HCT116 (cell line): ENCODE data around the gene CDC6.

Source experiments
- CEBPB ChIP-seq: IDR thresholded peaks from 2 replicates; pipeline ENCODE4 v1.6.1; 2012; ENCODE audit warnings: low read depth
- CTCF ChIP-seq, 3 experiments: fragments of 200-600 bp in 1 of 3; sonication (generic) in 1 of 3; IDR thresholded peaks in 2 of 3; conservative IDR thresholded peaks in 1 of 3; 2 replicates each; pipeline ENCODE4 v1.5.1; 2012 to 2017; ENCODE audit warnings: low read depth in 2 of 3, low read length in 2 of 3, antibody characterized with exemption in 1 of 3, borderline replicate concordance in 1 of 3, control low read depth in 1 of 3, mild to moderate bottlenecking in 1 of 3, mixed read lengths in 1 of 3, mixed run types in 1 of 3, moderate library complexity in 1 of 3; ENCODE audit not compliant: insufficient read depth in 1 of 3
- EZH2 ChIP-seq: fragments of 200-600 bp; sonication (generic); IDR thresholded peaks from 2 replicates; pipeline ENCODE4 v1.6.1; 2017; ENCODE audit warnings: antibody characterized with exemption, mixed run types
- MAX ChIP-seq: IDR thresholded peaks from 2 replicates; pipeline ENCODE4 v1.6.1; 2012
- POLR2A ChIP-seq: IDR thresholded peaks from 2 replicates; pipeline ENCODE4 v1.7.0; 2011; ENCODE audit warnings: borderline replicate concordance; ENCODE audit not compliant: insufficient read depth, insufficient read length; ENCODE audit errors: extremely low read depth
- RAD21 ChIP-seq: IDR thresholded peaks from 2 replicates; pipeline ENCODE4 v1.6.1; 2012; ENCODE audit warnings: low read depth, mild to moderate bottlenecking

GRCh38 chr17:40264458-40265185 lies 23.1 kb upstream of the CDC6 start:
- TF ChIP-seq CTCF (IDR thresholded peaks at IDR 0.05 in 2 of 3, conservative IDR thresholded peaks at IDR 0.05 in 1 of 3; ENCODE audit: borderline replicate concordance in 1 of 3, insufficient read depth in 1 of 3, low read depth in 2 of 3, low read length in 2 of 3) (no peak), CEBPB (no peak), POLR2A (no peak), RAD21 (no peak), MAX (no peak), EZH2 (no peak)
